Measurements from ENCODE around the gene ESYT2. TPM values are rescaled to one million over a fixed set of nuclear protein-coding genes. Genes with fewer than 3 reads are reported as not detected.

Gene ESYT2
- total RNA-seq, 1 experiment from 2014 or later: 59.4 TPM

- no peak overlapping the region for H3K4me3 Mint-ChIP-seq (ENCODE audit: unreplicated experiment)
- BruUV-seq (replicated peaks): no TSS peak
- DNase-seq: no peak
- ChIA-PET POLR2A (no interaction called here), CTCF (no interaction called here)
- H3K9me3 ChIP-seq: no peaks in the 10 kb centered on the region
- peaks cover 3% of the 10 kb centered on the region; the same call in 1 of the 2 replicates for H3K36me3 ChIP-seq (ENCODE audit: control insufficient read depth, insufficient read depth, low read length)
- no peaks in the 10 kb centered on the region for H3K27me3 Mint-ChIP-seq (ENCODE audit: insufficient read depth, unreplicated experiment)
- H3K36me3 Mint-ChIP-seq (ENCODE audit: insufficient read depth, unreplicated experiment): peaks cover 70% of the 10 kb centered on the region
- no peak overlapping the region for H3K4me3 ChIP-seq (ENCODE audit: low read depth, low read length)
- H3K27ac Mint-ChIP-seq (ENCODE audit: unreplicated experiment): no peak overlapping the region
- no peak for TF ChIP-seq CTCF (IDR thresholded peaks at IDR 0.05; ENCODE audit: insufficient read depth in 1 of 2, low read depth in 1 of 2, low read length in 1 of 2, severe bottlenecking in 1 of 2, unreplicated experiment in 1 of 2)
- peaks cover 13% of the 10 kb centered on the region for H3K4me1 Mint-ChIP-seq (ENCODE audit: low read depth, unreplicated experiment)
- intact Hi-C loops (cut with micrococcal nuclease; ENCODE audit: unreplicated experiment): no loop called here
- no peaks in the 10 kb centered on the region for H3K27me3 ChIP-seq (replicated peaks; ENCODE audit: control insufficient read depth, insufficient read depth, low read length)
- H3K9me3 Mint-ChIP-seq (ENCODE audit: unreplicated experiment): no peaks in the 10 kb centered on the region
- no peaks in the 10 kb centered on the region for H3K4me1 ChIP-seq
Observed at GRCh38 chr7:158795272-158795671, 34.0 kb downstream of the ESYT2 start.

GRCh38 chr7:158791107-158791506, 38.2 kb downstream of the ESYT2 start:
- POLR2A ChIA-PET: interaction anchor here (0.8 kb wide), 1 partner anchor 26 kb away, joined by 3 read pairs; no protein-coding TSS in a partner anchor
- H3K27me3 Mint-ChIP-seq (ENCODE audit: insufficient read depth, unreplicated experiment): no peaks in the 10 kb centered on the region

GRCh38 chr7:158789842-158790241, 39.5 kb downstream of the ESYT2 start:
- POLR2A ChIA-PET: no interaction called here
- no peaks in the 10 kb centered on the region for H3K9me3 ChIP-seq
- Mint-ChIP-seq H3K27ac (ENCODE audit: unreplicated experiment) (no peak overlapping the region), H3K4me1 (ENCODE audit: low read depth, unreplicated experiment) (peaks cover 13% of the 10 kb centered on the region), H3K36me3 (ENCODE audit: insufficient read depth, unreplicated experiment) (peaks cover 63% of the 10 kb centered on the region), H3K4me3 (ENCODE audit: unreplicated experiment) (no peak overlapping the region), H3K9me3 (ENCODE audit: unreplicated experiment) (no peaks in the 10 kb centered on the region), H3K27me3 (ENCODE audit: insufficient read depth, unreplicated experiment) (no peaks in the 10 kb centered on the region)
- H3K4me1 ChIP-seq: no peaks in the 10 kb centered on the region
- BruUV-seq (replicated peaks): no TSS peak
- CTCF ChIA-PET: no interaction called here
- no peak for DNase-seq
- intact Hi-C loops (cut with micrococcal nuclease; ENCODE audit: unreplicated experiment): no loop called here
- TF ChIP-seq CTCF (IDR thresholded peaks at IDR 0.05; ENCODE audit: insufficient read depth in 1 of 2, low read depth in 1 of 2, low read length in 1 of 2, severe bottlenecking in 1 of 2, unreplicated experiment in 1 of 2): no peak
- H3K27me3 ChIP-seq (replicated peaks; ENCODE audit: control insufficient read depth, insufficient read depth, low read length): no peaks in the 10 kb centered on the region
- H3K4me3 ChIP-seq (ENCODE audit: low read depth, low read length): no peak overlapping the region
- H3K36me3 ChIP-seq (ENCODE audit: control insufficient read depth, insufficient read depth, low read length): 0 out of 2 replicates have a peak, but pooled peaks cover 3% of the 10 kb centered on the region

More at GRCh38 chr7:158791107-158791506, 38.2 kb downstream of the ESYT2 start:
- Histone ChIP-seq H3K36me3 (ENCODE audit: control insufficient read depth, insufficient read depth, low read length) (0 out of 2 replicates have a peak, but pooled peaks cover 4% of the 10 kb centered on the region), H3K9me3 (no peaks in the 10 kb centered on the region), H3K27me3 (replicated peaks; ENCODE audit: control insufficient read depth, insufficient read depth, low read length) (no peaks in the 10 kb centered on the region), H3K4me1 (no peaks in the 10 kb centered on the region), H3K4me3 (ENCODE audit: low read depth, low read length) (no peak overlapping the region)
- H3K4me1 Mint-ChIP-seq (ENCODE audit: low read depth, unreplicated experiment): peaks cover 13% of the 10 kb centered on the region
- no peaks in the 10 kb centered on the region for H3K9me3 Mint-ChIP-seq (ENCODE audit: unreplicated experiment)
- H3K36me3 Mint-ChIP-seq (ENCODE audit: insufficient read depth, unreplicated experiment): peaks cover 67% of the 10 kb centered on the region
- intact Hi-C loops (cut with micrococcal nuclease; ENCODE audit: unreplicated experiment): no loop called here
- no TSS peak for BruUV-seq (replicated peaks)
- TF ChIP-seq CTCF (IDR thresholded peaks at IDR 0.05; ENCODE audit: insufficient read depth in 1 of 2, low read depth in 1 of 2, low read length in 1 of 2, severe bottlenecking in 1 of 2, unreplicated experiment in 1 of 2): no peak
- no peak overlapping the region for H3K4me3 Mint-ChIP-seq (ENCODE audit: unreplicated experiment)
- CTCF ChIA-PET: interaction anchor here (1.0 kb wide), 1 partner anchor 73 kb away, joined by 5 read pairs; no protein-coding TSS in a partner anchor
- peak in 1 of 2 experiments; percentile 36 for DNase-seq
- no peak overlapping the region for H3K27ac Mint-ChIP-seq (ENCODE audit: unreplicated experiment)

Data from Caco-2 (cell line).